ENCODE measurements around the gene PHF14.

DNA sequence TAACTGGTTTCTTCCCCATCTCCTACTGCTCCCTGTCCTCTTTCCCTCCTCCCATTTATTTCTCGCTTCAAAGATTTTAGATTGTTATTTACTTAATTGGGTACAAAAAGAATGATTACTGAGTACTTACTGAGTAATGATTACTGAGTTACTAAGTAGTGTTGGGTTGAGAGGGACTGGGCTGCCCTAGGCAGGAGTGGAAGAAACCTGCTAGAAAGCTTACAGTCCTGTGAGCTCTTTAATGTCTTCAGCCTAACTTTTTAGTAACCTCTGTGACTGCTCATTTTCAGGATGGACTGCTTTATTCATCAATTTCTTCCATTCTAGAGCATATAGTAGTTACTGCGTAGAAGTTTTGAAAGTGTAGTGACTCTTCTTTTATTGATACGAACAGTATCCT, 7.6 kb downstream of the PHF14 start:
- TF ChIP-seq POLR2A (IDR thresholded peaks at IDR 0.05; ENCODE audit: low read length) (no peak), GATA1 (IDR thresholded peaks at IDR 0.05; ENCODE audit: low read depth, low read length) (no peak)
